ENCODE data around the gene CCDC85C. TPM values are rescaled to one million over a fixed set of nuclear protein-coding genes. Genes with fewer than 3 reads are reported as not detected.

CCDC85C gene
- total RNA-seq, 1 donor from 2014 or later: 7.0 TPM

DNA sequence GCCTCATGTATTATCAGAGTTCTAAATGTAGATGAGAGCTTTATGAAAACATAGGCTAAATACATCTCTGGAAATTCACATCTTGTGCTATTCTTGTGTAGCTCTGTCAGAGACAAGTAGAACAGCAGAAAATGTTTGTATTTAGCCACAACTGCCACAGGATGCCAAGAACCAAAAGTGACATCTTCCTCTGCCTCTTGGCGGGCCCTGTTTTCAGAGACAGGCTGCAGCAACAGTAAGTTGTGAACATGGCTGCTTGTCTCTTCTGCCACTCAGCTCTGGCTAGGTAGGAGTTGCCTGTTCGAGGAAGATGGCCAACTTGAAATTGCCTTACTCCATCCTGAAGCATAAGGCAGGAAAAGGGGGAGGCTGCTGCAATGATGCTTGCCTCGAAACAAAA, 153.7 kb downstream of the CCDC85C start:
- no peak overlapping the region for H3K4me3 Mint-ChIP-seq (ENCODE audit: unreplicated experiment)
- H3K27me3 Mint-ChIP-seq (ENCODE audit: low read depth): no peaks in the 10 kb centered on the region
- peaks cover 12% of the 10 kb centered on the region for H3K4me1 Mint-ChIP-seq (ENCODE audit: low read depth)
- H3K36me3 Mint-ChIP-seq (ENCODE audit: low read depth): peaks cover 14% of the 10 kb centered on the region
- no peaks in the 10 kb centered on the region for H3K9me3 Mint-ChIP-seq (ENCODE audit: low read depth)
- no peak for TF ChIP-seq CTCF (IDR thresholded peaks at IDR 0.05)
- DNase-seq (ENCODE audit: low spot score): no peak
- H3K27ac Mint-ChIP-seq (ENCODE audit: unreplicated experiment): no peak overlapping the region

Other genes with a start within 250 kb of the CCDC85C start
- gene SETD3, start 123.3 kb downstream of the CCDC85C start, total RNA-seq: 54.2 to 55.1 TPM (median 54.5 TPM) in 3 replicates
- gene CCNK, start 122.8 kb downstream of the CCDC85C start, total RNA-seq: 57.3 to 62.3 TPM (median 62.3 TPM) in 3 replicates
- gene HHIPL1, start 40.9 kb upstream of the CCDC85C start, total RNA-seq: 1.6 to 5.9 TPM (median 5.6 TPM) in 3 replicates
- gene CYP46A1, start 80.1 kb upstream of the CCDC85C start, total RNA-seq: 0.72 to 2.8 TPM (median 1.2 TPM) in 3 replicates
- 36.4 to 61.0 TPM (median 39.6 TPM) in 3 replicates for gene EML1, start 189.2 kb upstream of the CCDC85C start, total RNA-seq

Data from chondrocyte (in vitro differentiated cells).